ENCODE data around the gene CECR2. TPM values are rescaled to one million over a fixed set of nuclear protein-coding genes. Genes with fewer than 3 reads are reported as not detected.

CECR2 gene
- total and polyA plus RNA-seq, 9 donors: 0.87 to 6.7 (median 1.4) TPM

GRCh38 chr22:17366329-17366728, 2.9 kb upstream of the CECR2 start:
- no peaks in the 10 kb centered on the region for H3K27me3 ChIP-seq

DNA sequence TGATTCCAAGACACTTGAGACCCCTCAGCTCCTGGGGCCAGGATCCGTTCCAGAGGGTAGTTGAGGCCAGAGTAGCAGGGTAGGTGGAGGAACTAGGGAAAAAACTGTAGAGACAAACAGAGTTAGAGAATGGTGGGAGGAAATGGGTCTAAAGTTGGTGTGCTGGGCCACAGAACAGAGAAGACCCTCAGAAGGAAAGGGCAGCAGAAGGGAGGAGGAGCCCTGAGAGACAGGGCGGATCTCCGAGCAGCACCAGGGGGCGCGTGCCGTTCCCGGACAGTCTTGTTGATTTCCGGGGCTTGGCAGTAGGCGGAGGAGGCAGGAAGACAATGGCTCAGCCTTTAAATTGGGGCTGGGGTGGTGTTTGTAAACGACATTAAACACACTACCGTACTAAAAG, 2.4 kb upstream of the CECR2 start:
- intact Hi-C loops (cut with DNase I): no loop called here

More at GRCh38 chr22:17366329-17366728, 2.9 kb upstream of the CECR2 start:
- H3K4me1 ChIP-seq (ENCODE audit: insufficient read depth): peaks cover 3% of the 10 kb centered on the region
- H3K27ac ChIP-seq: no peak overlapping the region
- no peak for TF ChIP-seq CTCF (IDR thresholded peaks at IDR 0.05)
- no peak for TF ChIP-seq POLR2A (IDR thresholded peaks at IDR 0.05)
- no peak for TF ChIP-seq EP300 (IDR thresholded peaks at IDR 0.05)
- 84 to 88% (median 84%) methylated on average over 13 of the region's 13 CpGs for WGBS, 3 donors
- H3K4me3 ChIP-seq: no peak overlapping the region
- peaks cover 0 to 3% of the 10 kb centered on the region in 2 donors for H3K9me3 ChIP-seq
- no peak for DNase-seq
- intact Hi-C loops (cut with DNase I): no loop called here
- H3K36me3 ChIP-seq: no peaks in the 10 kb centered on the region

DNA sequence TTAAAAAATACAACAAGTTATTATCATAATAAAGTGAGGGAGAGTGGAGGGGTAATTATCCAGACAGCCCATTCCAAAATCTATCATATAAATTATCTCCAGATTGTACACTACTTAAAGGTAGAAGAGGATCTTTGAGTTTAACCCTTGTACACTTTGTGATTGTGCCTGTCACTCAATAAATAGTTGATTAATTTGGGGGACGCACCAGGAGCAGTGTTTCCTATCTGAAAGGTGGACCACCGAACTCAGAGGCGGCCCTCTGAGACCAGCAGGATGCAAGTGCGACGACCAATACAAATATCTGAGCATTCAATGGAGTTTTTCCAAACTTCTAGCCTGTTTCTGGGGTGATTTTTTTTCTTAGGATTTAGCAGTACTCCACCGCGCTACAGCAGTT, 1.1 kb upstream of the CECR2 start:
- Histone ChIP-seq H3K4me3 (peak overlapping the region; percentile 44), H3K27ac (peak overlapping the region in 1 of 2 donors; percentile 89), H3K36me3 (no peaks in the 10 kb centered on the region), H3K4me1 (ENCODE audit: insufficient read depth) (peaks cover 3% of the 10 kb centered on the region), H3K27me3 (no peaks in the 10 kb centered on the region), H3K9me3 (peaks cover 0 to 3% of the 10 kb centered on the region in 2 donors)
- TF ChIP-seq POLR2A (IDR thresholded peaks at IDR 0.05) (no peak), CTCF (IDR thresholded peaks at IDR 0.05) (no peak), EP300 (IDR thresholded peaks at IDR 0.05) (no peak)
- no peak for DNase-seq
- intact Hi-C loops (cut with DNase I): no loop called here
- 2 to 3% (median 3%) methylated on average over 7 of the region's 7 CpGs for WGBS, 3 donors

More for the DNA sequence above, 2.4 kb upstream of the CECR2 start:
- peak; percentile 10 to 52 (median 41) for DNase-seq
- Histone ChIP-seq H3K36me3 (no peaks in the 10 kb centered on the region), H3K27me3 (no peaks in the 10 kb centered on the region), H3K9me3 (peaks cover 0 to 3% of the 10 kb centered on the region in 2 donors), H3K4me3 (no peak overlapping the region), H3K4me1 (ENCODE audit: insufficient read depth) (peaks cover 3% of the 10 kb centered on the region), H3K27ac (no peak overlapping the region)
- 11 to 12% (median 12%) methylated on average over 11 of the region's 11 CpGs for WGBS, 3 donors
- no peak for TF ChIP-seq EP300 (IDR thresholded peaks at IDR 0.05)
- no peak for TF ChIP-seq CTCF (IDR thresholded peaks at IDR 0.05)
- TF ChIP-seq POLR2A (IDR thresholded peaks at IDR 0.05): no peak

DNA sequence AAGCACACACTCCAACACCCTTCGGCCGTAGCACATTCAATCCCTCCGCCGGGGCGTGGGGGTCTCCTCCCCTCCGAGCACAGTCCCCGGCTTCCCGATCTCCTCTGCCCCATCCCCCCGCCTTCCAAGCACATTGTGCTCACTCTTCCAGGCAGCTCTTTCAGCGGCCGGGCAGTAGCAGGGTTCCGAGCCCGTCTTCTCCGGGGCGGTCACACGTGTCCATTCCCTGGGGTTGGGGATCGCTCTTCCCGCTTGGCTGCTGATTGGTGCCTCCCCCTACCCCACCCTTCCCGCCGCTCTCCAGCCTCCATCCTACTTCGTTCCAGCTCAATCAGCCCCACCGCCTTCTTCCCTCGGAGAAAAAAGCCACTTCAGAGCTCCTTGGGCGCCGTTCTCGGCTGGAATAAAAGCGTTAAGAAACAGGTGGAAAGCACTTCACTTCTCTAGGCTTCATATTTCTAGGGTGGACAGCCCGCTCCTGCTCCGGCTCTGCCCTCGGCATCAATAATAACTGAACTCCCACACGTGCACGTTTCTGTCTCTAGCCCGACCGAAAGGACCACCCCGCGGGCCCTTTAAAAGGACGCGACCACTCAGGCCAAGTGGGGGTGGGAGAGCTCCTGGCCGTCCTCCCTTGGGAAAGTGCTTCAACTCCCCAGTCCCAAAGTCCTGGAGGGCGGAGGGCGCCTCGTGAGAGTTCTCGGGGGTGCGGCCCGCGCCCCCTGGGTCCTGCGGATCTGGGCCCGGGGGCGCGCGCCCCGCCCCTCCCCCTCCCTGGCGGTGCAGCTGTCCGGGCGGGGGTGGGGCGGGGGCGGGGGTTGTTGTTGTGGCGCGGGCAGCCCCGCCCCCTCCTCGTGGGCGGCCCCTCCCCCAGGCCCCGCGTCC, 464 bp upstream of the CECR2 start:
- DNase-seq: peak; percentile 31 to 70 (median 63)
- Histone ChIP-seq H3K4me3 (peak overlapping the region; percentile 44), H3K4me1 (ENCODE audit: insufficient read depth) (peaks cover 3% of the 10 kb centered on the region), H3K27ac (peak overlapping the region in 1 of 2 donors; percentile 89), H3K9me3 (peaks cover 0 to 3% of the 10 kb centered on the region in 2 donors), H3K36me3 (no peaks in the 10 kb centered on the region), H3K27me3 (no peaks in the 10 kb centered on the region)
- TF ChIP-seq POLR2A (IDR thresholded peaks at IDR 0.05): no peak
- TF ChIP-seq EP300 (IDR thresholded peaks at IDR 0.05): no peak
- TF ChIP-seq CTCF (IDR thresholded peaks at IDR 0.05): no peak
- intact Hi-C loops (cut with DNase I): no loop called here
- 0 to 1% (median 1%) methylated on average over 48 to 64 of the region's 64 CpGs for WGBS, 3 donors
